Stimulated activated CD4-positive, alpha-beta T cell treated with anti-CD3 and anti-CD28 coated beads, TNF-alpha, amount 100 ng/mL, for 1 hour (primary cell): ENCODE measurements around the gene TGFB1I1.
"Not testable (repeated sequence)": the region's sequence is repeated elsewhere in the genome, so short reads cannot be mapped to it uniquely, and the experiment has no call there.

Source experiments
- DNase-seq, 3 donors: peaks; one replicate each; pipeline ENCODE4 v3.0.0-alpha.2; 2020; ENCODE audit warnings: low read depth in 3 of 3, low spot score in 1 of 3

Gene TGFB1I1

GRCh38 chr16:31471875-31472708 is at the start of gene TGFB1I1:
TGFB1I1 (plus strand) TSS chr16:31472152; CDS start chr16:31472189, 37 bp downstream.
- no peak for DNase-seq

GRCh38 chr16:31423241-31423640 is 48.7 kb upstream of the TGFB1I1 start:
- no peak for DNase-seq

DNA sequence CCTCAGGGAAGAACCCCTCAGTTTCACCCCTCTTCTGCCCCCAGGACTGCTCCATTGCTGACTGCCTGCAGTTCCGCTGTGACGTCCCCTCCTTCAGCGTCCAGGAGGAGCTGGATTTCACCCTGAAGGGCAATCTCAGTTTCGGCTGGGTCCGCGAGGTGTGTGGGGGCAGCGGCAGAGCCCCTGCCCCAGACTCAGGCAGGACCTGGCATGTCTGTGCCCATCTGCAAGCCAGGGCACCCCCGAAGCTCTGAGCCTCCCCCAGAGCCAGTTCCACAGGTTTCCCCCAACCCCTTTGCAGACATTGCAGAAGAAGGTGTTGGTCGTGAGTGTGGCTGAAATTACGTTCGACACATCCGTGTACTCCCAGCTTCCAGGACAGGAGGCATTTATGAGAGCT is 48.2 kb upstream of the TGFB1I1 start:
- no peak for DNase-seq

DNA sequence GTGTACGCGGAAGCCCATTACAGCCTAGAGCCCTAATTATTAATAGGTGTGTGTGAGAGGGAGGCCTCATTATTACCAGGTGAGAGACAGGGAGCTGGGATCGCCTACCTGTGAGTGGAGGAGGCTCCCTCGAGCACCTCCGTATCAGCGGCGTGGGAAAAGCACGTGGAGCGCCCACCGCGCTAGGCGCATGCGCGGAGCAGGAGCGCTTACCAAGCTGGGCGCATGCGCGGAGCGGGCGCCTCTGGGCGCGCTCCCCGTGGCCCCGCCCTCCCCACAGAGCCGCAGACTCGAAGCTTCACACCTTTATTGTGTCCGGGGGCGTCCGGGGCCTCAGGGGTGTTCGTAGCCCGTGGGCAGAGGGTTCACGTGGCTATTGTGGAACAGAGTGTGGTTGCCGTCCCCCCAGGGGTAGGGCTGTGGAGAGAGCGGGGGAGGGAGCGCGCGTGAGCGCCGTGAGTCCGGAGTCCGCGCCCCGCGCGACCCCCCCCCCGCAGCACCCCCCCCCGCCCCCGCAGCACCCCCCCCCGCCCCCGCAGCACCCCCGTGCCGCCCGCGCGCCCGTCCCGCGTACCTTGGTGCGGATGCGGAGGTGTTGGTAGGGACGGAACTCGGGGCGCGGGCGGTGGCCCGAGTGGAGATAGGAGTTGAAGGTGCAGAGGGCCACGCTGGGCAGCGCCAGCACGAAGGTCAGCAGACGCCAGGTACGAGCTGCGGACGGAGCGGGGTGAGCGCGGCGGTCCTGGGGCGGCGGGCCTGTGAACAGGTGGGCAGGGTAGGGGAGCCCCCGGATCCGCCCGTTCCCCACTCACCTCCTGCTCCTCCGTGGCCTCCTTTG is 44.3 kb upstream of the TGFB1I1 start:
- peak; percentile 20 to 57 (median 50) for DNase-seq

DNA sequence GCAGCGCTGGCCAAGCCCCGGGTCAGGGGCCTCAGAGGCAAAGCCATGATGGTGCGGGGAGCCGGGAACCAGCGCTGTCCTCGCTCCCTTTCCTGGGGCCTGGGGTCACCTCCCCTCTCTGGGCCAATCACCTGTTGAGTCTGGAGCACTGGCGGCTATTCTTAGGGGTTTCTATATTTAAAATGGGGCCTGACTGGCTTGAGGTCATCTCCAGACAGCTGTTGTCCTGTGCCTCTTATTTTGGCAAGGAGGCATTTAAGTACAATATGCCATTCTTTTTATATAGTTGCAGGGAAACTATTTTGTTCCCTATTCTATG is 43.7 kb upstream of the TGFB1I1 start, which contains the start of gene COX6A2:
COX6A2 (minus strand) TSS at position 82 of the 319 bp plus-strand sequence; CDS start at position 47, 35 bp downstream.
- no peak for DNase-seq

DNA sequence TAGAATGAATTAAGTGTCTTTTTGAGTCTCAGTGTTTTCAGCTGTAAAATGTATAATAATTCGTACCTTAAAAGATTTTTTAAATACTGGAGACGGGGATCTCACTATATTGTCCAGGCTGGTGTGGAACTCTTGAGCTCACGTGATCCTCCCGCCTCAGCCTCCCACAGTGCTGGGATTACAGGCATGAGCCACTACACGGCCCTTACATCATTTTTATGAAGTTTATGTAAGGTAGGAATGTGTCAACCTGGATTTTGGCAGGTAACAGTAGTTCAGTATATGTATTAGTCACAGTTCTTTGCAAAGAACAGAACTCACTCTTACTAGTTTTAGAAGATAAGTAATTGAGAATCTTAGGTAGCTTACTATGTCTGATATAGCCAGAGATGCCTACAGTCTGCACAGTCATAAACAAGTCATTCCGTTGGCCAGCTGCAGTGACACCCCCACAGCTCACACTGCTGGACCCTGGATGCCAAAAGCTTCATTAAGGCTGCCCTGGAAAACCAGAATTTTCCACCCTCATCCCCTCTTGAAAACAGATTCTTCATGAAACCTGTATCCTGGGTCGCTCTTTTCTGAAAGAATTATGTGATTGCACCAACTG is 43.2 kb upstream of the TGFB1I1 start:
- DNase-seq, result no peak

DNA sequence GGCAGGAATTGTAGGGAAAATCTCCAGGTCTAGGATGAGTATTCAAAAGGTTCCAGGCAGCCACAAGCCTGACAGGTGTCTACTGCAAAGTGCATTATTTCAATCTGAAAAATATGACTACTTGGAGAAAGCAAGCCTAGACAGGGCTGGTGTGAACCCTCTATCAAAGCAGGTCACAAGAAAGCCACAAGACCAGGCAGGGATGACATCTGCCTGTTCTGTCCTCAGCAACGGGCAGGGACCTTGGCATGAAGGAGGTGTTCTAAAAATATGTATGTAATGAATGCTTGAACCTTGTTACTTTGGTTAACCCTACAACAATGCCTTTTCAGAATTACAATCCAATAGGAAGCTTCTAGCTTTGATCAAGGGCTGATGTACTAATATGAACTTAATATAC is 42.6 kb upstream of the TGFB1I1 start:
- no peak for DNase-seq

DNA sequence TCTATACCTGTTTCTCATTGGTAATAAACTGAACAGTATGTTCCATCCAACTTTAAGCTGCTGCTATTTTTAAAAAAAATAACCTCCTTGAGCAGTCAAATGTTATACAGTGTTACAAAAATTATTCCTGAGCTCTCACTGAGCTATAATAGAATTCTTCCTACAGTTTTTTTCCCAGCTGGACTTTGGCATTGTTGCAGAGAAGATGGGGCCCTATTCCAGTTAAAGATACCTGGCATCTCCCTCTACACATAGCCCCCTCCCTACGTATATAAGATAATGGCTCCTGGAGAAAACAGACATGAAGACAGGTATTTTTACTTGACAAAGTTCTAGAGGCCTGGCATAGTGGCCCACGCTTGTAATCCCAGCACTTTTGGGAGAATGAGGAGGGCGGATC is 42.2 kb upstream of the TGFB1I1 start:
- no peak for DNase-seq

DNA sequence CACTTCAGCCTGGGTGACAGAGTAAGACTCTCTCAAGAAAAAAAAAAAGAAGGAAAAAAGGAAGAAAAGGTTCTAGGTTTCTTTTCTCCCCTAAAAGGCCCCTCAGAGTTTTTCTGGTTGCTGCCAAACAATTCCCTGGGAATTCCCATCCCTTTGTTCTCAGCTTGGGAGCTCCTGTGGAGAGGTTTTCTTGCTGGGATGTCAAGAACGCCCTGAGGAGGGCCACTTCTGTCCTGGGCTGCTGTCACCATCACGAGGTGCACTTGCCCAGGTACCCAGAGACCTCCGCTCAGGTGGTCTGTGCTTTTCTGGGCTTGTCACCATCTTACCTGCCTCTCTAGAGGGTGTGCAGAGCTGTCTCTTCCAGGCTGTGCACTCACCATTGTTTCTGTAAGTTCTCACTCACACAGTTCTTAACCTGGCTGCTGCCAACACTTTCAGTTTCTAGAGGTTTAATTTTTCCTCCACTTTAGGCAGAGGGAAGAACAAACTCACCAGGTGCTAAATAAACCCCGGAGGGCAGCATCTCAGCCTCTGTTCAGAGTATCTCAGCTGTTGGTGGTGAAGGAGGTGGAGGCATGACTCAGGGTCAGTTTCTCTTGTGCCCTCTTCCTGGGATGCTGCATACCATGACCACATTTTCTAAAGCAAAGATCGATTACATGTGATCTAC is 41.4 kb upstream of the TGFB1I1 start:
- no peak for DNase-seq

GRCh38 chr16:31435341-31436220 is 36.4 kb upstream of the TGFB1I1 start:
- no peak for DNase-seq

- no peak for DNase-seq
Observed at GRCh38 chr16:31436221-31437045, 35.5 kb upstream of the TGFB1I1 start.

- no peak for DNase-seq
Observed at GRCh38 chr16:31438414-31438813, 33.5 kb upstream of the TGFB1I1 start.

- not testable (repeated sequence) for DNase-seq
Observed at GRCh38 chr16:31439023-31439422, 32.9 kb upstream of the TGFB1I1 start.

DNA sequence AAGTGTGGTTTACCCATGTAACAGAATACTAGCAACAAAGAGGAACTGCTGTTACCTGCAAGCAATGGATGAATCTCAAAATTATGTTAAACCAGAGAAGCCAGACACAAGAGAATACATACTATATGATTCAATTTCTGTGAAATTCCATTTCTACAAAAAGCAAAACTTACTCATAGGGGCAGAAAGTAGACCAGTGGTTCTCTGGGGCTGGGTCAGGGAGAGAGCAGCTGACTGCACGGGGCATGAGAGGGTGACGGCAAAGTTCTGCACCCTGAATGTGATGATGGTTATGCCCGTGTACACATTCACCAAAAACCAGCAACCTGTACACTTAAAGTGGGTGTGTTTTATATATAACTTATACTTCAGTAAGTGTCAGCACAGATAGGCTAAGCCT is 32.4 kb upstream of the TGFB1I1 start:
- no peak for DNase-seq

DNA sequence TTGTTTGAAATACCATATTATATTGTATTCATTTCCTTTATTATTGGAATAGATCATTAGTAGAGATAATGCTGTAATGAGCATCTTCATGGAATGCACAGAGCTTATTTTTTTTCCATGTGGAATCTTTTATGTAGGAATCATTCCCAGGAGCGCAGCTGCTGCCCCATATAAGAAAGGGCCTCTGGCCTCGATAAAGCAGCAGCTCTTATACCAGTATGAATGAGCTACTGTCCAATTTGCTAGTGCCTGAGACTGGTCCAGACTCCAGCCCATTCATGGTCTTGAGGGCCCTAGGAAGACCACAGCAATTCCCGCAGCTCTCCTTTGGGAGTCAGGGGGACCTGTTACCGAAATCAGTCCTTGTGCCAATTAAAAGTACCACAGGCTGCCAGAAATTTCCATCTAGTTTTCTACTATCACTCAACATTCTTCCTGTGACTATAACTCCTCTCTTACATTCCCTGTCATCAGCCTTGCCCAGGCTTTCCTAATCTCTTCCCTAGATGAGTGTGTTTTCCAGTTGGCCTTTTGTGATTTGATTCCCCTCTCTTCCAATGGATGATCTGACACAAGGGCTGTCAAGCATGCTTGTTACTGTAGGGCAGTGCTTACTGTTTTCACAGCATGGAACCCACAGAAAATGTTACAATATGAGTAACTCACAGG is 31.3 kb upstream of the TGFB1I1 start:
- DNase-seq, result no peak

- DNase-seq, result no peak
Observed at GRCh38 chr16:31441956-31442355, 30.0 kb upstream of the TGFB1I1 start.

GRCh38 chr16:31445931-31446330 is 26.0 kb upstream of the TGFB1I1 start:
- not testable (repeated sequence) for DNase-seq

GRCh38 chr16:31451201-31451600 is 20.8 kb upstream of the TGFB1I1 start:
- no peak for DNase-seq
